GM21390 (cell line): ENCODE data around the gene MAP4K1.
"Not testable (repeated sequence)": the region's sequence is repeated elsewhere in the genome, so short reads cannot be mapped to it uniquely, and the experiment has no call there.

ENCODE experiments used
- ATAC-seq: cut with Tn5 transposase; IDR thresholded peaks from one replicate; pipeline ENCODE4 v1.9.1; 2021; ENCODE audit not compliant: unreplicated experiment

MAP4K1 gene

DNA sequence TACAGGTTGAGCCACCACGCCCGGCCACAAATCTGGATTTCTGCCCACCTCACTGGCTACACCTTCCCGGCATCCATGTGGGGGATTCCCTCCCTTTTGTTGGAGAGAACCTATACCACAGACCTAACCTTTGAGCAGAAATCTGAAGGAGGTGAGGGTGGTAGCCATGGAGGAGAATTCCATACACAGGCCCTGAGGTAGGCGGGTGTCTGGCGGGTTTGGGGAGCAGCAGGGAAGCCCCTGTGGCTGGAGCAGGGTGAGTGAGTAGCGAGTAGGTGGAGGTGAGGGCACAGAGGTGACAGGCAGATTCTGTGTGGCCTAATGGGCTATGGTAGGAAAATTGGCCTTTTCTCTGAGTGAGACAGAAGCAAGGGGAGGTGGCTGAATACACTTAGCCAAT lies 11.8 kb upstream of the MAP4K1 start:
- no peak for ATAC-seq

DNA sequence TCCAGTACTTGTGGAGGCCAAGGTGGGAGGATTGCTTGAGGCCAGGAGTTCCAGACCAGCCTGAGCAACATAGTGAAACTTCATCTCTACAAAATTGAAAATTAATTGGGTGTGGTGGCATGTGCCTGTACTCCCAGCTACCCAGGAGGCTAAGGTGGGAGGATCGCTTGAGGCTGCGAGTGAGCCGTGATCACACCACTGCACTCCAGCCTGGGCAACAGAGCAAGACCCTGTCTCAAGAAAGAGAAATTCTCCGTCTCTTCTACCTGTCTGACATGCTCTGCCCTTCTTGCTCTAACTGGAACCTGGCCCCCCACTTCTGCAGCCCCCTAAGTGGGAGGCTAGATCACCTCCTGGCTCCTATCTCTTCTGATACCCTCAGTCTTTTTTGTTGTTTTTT lies 8.6 kb upstream of the MAP4K1 start:
- no peak for ATAC-seq

DNA sequence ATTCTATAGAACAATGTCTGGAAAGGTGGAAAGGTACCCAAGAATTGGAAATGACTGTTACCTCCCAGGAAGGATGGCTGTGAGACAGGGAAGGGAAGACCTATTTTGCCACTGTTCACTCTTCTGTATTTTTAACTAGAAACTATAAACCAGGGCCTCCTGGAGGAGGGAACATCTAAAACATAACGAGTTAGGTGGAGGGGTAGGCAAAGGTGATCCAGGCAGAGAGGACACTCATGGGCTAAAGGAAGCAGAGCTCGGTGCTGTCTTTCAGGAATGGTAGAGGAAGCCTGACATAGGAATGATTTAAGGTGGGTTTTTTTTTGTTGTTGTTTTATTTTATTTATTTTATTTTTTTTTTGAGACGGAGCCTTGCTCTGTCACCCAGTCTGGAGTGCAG lies 7.1 kb upstream of the MAP4K1 start:
- ATAC-seq: no peak

DNA sequence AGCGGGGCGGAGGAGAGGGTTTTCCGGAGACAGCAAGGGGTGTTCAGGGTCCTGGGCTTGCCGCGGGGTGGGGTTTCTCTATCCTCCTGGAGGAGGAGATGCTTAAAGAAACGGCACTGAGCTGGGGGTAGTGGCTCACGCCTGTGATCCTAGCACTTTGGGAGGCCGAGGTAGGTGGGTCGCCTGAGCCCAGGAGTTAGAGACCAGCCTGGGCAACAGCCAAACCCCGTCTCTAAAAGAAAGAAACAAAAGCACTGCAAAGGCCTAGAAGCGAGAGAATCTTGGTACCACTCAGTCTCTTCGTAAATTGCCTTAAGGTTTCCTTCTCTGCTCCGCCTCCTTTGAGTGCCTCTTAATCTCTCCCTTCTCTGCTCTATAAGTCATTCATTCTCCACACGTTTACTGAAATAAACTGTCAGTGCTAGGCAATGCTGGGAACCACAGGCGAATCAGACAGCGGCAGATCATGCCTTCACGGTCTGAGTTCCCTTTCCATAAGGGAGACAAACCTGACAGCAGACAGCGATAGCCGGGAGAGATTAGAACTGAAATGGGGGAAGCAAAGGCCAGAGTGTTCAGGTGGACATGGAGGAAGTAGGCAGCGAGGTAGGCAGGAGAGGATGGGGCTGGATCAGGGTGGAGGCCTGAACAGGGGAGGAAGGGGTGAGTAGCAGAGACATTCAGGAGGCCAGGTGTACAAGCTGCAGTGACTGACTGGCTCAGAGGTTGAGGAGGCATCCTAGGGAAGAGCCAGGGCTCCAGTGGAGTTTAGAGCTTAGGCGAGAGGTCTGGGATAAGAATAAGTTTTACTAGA lies 1.8 kb upstream of the MAP4K1 start:
- peak; percentile 3 for ATAC-seq

DNA sequence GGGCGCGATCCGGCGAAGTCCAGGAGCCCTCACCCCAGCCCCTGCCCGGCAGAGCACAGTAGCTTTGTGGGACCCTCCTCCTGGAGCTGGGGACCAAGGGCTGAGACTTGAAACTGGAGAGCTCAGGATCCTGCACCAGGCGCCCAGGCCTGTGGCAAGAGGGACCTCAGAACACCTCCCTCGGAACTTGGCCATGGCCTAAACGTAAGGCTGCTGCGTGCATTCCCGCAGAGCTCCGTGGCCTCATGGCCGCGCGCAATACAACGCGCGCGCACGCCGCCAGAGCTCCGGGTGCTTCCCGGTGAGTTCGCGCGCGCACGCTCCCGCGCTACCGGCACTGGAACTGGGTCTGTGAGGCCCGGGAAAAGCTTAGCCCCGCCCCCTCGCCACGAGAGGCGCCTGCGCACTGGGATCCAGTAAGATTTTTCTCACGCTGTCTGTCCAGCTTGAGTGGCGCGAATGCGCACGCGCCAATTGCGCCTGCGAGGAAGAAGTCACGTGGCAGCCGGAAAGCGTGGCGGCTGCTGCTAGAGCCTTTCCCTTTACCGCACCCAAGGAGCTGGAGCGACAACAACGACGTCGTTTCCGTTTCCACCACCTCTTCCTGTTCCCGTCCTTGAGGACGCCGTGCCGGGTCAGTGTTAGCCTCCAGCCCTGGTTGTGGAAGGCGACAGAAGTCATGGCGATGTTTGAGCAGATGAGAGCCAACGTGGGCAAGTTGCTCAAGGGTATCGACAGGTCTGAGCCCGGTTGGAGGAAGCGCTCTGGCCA lies 1.0 kb upstream of the MAP4K1 start, which contains the start of gene EIF3K:
Gene EIF3K (plus strand): TSS at position 599 of the 771 bp plus-strand sequence. CDS start 81 bp downstream, at position 680.
- peak; percentile 41 for ATAC-seq

DNA sequence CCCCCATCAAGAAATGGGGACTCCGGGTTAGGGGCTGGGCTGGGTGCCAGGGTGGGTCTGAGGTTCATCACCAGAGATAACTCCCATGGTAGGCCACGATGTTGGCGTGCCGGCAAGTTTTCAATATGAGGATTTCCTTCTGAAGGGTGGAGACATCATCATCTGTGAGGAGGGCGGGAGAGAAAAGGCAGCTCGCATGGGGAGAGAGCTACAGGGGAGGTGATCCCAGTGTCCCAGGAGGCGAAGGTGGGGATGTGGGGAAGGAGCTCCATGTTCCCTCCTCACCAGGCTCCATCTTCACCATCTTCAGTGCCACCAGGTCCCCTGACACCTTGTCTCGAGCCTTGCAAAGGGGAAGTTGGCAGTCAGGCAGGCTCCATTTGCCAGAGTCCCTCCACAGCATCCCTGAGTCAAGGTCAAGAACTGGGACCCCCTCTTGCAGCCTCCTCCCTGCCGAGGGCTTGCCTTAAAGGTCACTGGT lies 430 bp downstream of the MAP4K1 start:
- ATAC-seq: no peak

DNA sequence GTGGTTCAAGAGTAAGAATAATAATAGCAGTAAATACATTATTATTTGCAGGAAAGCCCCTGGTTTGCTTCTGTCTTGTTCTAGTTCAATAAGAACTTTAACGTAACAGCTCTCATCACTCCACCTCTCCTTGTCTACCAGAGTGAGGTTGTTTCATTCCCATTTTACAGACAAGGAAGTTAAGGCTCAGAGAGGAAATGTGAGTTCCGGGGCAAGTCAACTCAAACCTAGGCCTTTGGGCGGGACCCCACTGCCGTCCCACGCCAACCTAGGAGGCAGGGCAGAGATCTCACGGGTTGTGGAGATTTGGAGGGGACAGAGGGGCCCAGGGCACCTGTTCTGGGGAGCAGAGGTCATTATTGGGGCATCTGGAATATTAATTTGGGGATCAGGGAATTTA lies 1.5 kb downstream of the MAP4K1 start:
- ATAC-seq: no peak

DNA sequence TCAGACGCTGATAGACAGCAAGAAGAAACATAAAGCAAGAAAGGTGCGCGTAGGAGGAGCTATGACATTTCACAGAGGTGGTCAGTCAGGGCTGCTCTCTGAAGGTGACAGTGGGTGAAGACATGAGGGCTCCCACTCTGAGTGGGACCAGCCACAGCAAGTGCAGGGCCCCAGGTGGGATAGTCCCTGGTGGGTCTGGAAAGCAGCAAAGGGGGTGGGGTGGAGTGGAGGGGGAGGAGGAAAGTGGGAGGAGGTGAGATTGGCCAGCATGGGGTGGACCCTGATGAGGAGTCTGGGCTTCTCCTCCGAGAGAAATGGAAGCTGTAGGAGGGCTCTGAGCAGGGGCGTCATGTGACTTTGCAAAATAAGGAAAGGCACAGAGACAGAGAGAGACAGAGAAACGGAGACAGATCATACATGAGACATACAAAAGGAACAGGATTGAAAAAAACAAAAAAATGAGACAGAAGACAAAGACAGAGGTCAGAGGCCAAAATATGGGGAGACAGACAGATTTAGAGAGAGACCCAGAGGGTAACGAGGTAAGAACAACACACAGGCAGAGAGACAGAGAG lies 2.7 kb downstream of the MAP4K1 start:
- no peak for ATAC-seq

DNA sequence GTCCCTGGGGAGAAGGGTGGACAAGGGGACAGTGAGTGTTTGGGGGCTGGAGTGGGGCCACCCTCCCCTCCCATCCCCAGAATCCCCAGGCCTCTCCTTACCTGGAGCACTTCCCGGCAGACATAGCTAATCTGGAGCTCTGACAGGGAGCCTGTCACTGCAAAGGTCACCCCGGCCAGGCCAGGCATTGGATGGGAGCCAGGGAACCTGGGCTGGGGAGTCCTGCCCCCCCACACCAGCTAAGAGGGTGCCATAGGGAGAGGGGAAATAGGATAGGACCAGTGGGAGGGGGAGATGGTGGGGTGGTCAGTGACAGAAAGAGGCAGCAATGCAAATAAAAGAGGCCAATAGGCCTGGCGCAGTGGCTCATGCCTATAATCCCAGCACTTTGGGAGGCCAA lies 3.5 kb downstream of the MAP4K1 start:
- no peak for ATAC-seq

DNA sequence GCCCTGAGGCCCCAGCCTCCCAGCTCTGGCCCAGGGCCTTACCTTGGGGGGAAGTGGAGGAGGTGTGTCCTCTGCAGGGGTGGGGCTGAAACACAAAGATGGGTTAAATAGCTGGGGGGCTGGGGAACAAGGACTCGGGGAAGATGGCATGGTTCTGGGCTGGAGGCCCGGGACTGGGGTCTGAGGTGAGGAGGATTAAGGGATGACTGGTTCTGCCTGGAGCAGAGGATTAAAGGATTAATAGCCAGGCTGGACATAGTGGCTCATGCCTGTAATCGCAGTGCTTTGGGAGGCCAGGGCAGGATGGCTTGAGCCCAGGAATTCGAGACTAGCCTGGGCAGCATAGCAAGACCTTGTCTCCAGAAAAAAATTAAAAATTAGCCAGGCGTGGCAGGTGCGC lies 11.6 kb downstream of the MAP4K1 start:
- ATAC-seq: no peak

DNA sequence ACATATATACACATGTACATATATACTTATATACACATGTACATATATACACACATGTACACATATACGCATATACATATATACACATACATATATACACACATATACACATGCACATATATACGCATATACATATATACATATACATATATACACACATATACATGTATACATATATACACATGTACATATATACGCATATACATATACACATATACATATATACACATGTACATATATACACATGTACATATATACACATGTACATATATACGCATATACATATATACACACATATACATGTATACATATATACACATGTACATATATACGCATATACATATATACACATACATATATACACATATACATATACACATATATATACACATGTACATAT lies 14.9 kb downstream of the MAP4K1 start:
- ATAC-seq: not testable (repeated sequence)

DNA sequence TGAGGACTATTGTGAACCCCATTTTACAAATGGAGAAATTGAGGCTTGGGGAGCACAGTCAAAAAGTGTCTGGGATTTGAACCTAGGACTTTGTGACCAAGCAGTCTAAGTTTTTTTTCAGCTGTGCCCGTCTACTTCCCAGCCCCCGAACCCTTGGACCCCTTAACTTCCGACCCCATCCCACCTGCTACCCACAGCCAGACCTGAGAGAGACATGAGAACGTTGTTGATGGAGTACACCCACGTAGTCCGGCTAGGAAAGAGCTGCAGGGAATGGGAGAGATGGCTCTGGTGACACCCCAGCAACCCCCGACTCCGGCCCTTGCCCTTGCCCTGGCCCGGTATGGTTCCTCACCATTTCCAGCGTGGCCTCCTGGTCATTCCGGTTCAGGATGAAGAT lies 18.0 kb downstream of the MAP4K1 start:
- no peak for ATAC-seq

DNA sequence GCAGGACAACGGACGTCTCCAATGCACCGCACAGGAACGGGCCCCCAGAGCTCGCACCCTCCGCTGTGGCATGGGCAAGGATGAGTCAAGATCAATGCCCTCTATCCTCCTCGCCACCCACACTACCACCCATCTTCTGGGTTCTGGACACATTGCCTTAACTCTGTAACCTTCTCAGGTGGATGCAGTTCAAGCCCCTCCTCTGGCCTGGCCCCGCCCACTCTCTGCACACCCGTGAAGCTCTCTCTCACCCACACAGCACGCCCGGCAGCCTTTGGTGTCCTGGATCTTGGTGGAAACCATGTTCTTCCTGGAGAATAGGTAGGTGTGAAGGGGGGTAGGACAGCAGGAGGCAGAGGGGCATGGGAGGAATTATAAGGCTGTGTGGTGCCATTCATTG lies 20.7 kb downstream of the MAP4K1 start:
- no peak for ATAC-seq

DNA sequence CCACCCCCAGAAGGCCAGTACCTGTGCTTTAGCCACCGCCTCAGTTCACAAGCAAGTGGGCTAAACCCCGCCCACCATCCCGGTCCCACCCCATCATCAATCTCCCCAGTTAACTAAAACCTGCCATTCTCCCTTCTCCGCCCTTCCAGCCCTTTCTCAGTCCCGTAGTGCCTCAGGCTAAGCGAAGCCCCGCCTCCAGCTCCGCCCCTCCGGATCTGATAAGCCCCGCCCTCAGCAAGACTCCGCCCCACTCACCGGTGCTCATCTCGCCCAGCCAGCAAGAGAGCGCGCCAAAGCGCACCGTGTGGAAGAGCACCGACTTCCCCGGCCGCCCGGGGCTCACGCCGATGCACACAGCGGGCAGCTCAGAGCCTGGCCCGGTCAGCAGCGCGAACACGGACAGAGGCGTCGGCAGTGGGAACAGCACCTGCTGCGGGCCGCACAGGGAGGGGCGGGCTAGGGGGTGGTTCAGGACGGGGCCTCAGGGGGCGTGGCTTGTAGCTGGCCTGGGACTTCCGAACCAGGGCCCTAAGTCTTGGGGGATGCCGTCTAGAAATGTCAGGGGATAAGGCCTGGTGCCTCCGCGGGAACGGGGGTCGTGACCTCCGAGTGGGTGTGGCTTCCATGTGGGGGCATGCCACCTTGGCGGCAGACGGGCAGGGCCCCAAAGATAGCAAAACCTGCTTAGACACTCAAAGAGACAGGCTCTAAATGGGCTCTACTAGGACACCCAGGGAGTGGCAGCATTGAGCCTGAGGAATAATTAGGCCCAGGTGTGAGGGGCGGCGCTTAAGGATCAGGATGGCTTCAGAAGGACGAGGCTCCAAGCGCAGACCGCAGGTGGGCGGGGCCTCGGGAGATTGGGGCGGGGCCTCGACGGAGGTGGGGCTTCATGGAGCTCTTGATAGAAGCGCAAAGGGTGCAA lies 21.4 kb downstream of the MAP4K1 start:
- ATAC-seq: no peak

DNA sequence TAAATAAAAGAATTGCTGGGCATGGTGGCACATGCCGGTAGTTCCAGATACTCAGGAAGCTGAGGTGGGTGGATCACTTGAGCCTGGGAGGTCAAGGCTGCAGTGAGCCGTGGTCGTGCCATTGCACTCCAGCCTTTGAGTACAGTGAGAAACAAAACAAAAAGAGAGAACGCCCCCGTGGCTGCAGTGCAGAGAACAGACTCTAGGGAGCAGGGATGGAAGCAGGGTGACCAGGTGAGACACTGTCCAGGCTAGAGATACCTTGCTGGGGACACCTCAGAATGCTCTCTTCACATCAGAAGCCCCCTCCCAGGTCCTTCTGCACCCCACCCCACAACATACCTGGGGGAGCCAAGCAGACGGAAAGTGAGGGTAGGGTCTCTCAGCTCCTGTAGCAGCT lies 24.8 kb downstream of the MAP4K1 start:
- ATAC-seq: no peak

DNA sequence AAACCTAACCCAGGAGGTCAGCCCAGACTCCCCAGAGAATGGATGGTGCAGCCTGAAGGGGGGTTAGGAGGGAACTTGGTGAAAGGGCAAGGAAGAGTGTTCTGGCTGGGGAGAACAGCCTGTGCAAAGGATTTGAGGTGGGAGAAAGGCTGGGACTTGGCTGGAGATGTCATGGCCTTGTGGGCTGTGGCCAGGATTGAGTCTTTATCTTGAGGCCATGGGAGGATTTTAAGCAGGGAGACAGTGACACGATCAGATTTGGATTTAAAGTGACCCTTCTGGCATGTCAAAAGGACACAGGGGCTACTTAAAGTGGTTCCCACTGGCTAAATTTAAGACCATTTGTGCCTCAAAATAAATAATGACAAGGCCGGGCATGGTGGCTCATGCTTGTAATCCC lies 29.7 kb downstream of the MAP4K1 start:
- no peak for ATAC-seq

DNA sequence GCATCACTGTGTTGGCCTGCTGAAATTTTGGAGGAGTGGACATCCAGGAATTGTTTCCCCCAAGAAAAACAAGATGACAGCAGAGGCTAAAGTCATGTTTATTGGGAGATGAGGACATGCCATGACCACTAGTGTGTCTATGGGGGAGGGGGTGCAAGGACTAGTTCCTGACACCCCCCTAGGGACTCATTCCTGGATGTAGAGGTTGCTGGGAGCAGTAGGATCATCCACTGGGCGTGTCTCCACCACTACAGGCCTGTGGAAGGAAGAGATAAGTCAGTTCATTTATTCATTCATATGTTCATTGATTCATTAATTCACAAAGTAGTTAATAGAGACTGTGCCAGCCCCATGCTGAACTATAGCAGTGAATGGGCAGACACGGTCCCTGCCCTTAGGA lies 30.2 kb downstream of the MAP4K1 start:
- ATAC-seq: no peak

DNA sequence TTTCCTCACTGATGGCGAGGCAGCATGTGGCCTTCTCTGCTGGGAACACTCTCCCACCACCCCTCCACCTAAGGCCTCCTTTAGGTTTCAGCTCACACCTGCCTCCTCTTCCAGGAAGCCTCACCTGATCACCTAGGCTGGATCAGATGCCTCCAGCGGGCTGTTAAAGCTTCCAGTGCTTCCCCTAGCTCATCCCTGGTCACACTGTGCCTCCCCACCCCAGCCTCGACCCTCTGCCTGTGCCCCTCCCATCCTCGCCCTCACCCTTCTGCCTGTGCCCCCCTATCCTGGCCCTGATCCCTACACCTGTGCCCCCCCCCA lies 33.8 kb downstream of the MAP4K1 start:
- ATAC-seq: no peak

DNA sequence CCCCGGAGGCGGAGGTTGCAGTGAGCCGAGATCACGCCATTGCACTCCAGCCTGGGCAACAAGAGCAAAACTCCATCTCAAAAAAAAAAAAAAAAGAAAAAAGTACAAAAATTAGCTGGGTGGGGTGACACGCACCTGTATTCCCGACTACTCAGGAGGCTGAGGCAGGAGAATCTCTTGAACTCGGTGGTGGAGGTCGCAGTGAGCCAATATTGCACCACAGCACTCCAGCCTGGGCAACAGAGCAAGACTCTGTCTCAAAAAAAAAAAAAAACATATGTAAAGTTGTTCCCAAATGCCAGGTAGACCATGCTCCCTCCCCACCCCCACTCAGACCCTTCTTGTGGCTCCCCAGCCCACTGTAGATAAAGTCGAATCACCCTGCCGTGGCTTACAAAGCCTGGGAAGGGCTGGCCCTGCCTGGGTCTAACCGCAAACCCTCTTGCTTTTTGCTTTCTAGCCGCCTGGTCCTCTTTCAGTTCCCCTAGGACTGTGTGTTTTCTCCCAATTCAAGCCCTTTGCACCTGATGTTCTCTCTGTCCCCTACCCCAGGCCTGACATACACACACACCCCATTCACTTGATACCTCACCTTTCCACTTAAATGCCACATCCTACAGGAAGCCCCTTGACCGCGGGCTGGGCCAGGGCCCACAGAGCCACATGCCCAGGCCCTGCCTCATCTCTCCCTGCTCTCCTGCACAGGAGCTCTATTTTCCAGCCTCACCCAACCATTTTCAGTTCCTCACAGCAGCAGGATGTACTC lies 34.4 kb downstream of the MAP4K1 start:
- peak; percentile 70 for ATAC-seq

DNA sequence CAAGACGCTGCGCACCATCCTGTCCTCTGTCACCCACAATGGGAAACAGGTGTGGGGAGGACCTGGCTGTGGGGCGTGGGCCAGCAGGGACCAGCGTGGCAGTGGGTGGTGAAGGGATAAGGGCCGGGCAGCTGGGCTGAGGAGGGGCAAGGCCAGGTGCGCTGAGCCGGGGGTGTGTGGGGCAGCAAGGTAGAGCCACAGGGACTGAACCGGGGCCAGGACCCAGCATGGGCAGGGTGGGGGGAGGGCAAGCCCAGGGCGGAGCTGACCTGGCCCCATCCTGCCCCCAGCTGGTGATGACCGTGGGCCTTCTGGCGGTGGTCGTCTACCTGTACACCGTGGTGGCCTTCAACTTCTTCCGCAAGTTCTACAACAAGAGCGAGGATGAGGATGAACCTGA lies 37.7 kb downstream of the MAP4K1 start:
- ATAC-seq: no peak
